HG02885 (cell line): ENCODE results near the gene CNKSR1.

ENCODE experiments used
- ATAC-seq: cut with Tn5 transposase; IDR thresholded peaks from one replicate; pipeline ENCODE4 v1.9.1; 2021; ENCODE audit warnings: mild to moderate bottlenecking; ENCODE audit not compliant: unreplicated experiment, poor library complexity

Gene CNKSR1

DNA sequence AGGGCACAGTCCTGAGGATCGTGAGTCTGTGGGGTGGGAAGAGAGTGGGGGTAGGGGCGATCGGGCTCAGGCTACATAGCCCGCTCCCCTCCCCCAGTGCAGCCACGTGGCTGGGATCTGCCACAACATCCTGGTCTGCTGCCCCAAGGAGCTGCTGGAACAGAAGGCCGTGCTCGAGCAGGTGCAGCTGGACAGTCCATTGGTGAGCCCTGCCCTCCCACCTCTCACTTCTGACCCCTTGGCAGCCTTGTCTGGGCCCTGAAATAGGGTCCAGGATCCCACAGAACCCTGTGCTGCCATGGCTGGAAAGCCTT lies 5.0 kb downstream of the CNKSR1 start:
- ATAC-seq, result no peak

DNA sequence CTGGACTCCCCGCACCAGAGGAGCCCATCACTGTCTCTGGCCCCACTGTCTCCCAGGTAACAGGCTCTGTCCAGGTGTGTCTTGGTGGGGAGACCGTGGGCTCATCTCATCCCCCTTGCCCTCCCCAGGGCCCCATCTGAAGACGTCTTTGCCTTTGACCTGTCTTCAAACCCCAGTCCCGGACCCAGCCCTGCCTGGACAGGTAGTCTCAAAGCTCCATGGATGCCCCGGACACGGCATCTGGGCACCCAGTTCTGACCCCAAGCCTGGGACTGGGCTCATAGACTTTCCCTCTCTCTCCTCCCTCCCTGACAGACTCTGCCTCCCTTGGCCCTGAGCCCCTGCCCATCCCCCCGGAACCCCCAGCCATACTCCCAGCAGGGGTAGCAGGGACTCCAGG lies 6.8 kb downstream of the CNKSR1 start:
- ATAC-seq, result no peak

DNA sequence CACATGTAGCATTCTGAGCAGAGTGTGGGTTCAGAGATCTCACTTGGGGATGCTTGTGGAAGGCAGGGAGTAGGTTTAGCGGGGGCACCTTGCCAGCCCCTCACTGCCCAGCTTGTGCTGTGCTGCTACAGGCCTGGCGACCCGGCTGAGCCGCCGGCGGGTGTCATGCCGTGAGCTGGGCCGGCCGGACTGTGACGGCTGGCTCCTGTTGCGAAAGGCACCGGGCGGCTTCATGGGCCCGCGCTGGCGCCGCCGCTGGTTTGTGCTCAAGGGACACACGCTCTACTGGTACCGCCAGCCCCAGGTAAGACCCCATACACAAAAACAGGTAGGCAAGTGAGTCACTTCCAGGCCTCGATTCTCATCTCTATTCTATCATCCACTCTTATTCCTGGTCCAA lies 7.6 kb downstream of the CNKSR1 start:
- ATAC-seq, result no peak

DNA sequence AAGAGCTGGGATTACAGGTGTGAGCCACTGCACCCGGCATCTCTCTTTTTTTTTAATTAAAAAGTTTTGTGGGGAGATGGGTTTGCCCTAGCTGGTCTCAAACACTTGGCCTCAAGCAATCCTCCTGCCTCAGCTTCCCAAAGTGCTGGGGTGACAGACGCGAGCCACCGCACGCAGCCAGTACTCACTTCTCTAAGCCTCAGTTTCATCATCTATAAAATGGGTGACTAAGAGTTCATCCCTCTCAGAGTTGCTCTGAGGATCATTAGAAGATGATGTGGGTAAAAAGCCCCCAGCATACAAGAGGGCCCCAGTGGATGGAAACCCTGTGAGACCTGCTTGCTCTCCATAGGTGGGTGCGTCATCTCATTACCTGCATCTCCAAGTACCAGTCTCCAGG lies 10.6 kb downstream of the CNKSR1 start:
- no peak for ATAC-seq

DNA sequence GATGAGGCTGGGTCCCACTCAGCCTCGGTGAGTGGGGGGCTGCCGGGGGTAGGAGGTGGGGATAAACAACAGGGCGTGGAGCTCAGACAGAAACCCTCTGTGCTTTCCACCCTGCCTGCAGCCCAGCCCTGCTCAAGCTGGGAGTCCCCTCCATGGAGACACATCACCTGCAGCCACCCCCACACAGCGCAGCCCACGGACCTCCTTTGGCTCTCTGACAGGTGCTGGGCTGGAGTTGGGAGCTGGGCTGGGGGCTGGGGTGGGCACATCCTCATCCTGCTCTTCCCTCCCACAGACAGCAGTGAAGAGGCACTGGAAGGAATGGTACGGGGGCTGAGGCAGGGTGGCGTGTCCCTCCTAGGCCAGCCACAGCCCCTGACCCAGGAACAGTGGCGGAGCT lies 11.2 kb downstream of the CNKSR1 start:
- no peak for ATAC-seq

DNA sequence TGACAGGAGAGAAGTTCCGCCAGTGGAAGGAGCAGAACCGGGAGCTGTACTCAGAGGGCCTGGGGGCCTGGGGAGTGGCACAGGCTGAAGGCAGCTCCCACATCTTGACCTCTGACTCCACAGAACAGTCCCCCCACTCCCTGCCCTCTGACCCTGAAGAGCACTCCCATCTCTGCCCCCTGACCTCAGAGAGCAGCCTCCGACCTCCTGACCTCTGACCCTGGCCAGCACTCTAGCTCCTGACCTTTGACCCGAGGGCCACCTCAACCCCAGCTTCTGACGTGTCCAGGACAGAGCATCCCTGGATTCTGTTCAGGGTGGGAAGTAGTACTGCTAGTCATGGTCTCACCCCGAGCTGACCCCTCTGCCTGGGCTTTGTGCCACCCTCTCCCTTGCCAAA lies 12.0 kb downstream of the CNKSR1 start:
- no peak for ATAC-seq

DNA sequence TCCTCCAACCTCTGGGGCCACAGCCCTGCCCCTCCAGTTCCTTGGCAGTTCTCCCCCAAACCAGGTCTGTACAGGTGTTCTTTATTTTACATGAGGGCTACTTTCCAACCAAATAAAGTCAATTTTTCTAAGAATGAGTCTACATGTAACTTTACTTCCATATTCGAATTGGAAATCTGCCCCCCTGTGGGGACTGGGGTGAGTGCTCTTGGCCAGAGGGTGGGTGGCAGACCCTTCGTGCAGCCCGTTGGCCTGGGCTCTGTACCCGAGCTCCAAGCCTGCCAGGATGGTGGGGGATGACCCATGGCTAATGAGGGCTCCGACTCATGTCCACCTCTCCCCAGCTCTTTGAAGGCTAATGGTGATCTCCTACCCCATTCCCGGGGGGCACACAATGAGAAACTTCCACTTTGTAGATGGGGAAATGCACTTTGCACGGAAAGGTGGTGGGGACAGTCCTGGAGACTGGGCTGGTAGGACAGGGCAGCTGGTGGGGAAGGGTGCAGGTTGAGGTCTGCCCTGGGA lies 12.5 kb downstream of the CNKSR1 start:
- no peak for ATAC-seq

DNA sequence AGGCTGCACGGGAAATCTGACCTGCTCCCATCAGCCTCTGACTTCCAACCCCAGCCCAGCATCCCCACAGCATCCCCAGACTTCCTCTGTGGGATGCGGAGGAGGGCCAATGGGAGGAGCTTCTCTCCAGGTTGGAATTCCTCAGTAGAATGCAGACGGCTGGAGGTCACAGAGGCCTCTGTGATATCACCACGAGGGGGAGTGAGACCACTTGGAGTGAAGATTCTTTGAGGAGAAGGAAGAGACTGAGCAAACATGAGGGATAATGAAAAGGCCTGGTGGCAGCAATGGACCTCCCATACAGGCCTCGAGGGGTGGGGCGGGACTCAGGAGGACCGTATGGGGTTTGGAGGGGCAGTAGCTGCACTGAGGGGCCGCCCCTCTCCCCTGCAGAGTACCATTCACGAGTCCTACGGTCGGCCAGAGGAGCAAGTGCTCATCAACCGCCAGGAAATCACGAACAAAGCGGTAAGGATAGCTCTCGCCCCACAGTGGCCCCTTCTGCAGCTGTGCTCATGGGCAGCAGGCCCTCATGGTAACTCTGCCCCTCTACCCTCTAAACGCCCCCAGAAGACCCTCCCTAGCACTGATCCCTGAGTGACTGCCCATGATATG lies 13.2 kb downstream of the CNKSR1 start, which contains the start of gene CATSPER4:
CATSPER4 (plus strand) TSS at position 230 of the 615 bp plus-strand sequence; CDS start at position 256, 26 bp downstream.
- no peak for ATAC-seq

DNA sequence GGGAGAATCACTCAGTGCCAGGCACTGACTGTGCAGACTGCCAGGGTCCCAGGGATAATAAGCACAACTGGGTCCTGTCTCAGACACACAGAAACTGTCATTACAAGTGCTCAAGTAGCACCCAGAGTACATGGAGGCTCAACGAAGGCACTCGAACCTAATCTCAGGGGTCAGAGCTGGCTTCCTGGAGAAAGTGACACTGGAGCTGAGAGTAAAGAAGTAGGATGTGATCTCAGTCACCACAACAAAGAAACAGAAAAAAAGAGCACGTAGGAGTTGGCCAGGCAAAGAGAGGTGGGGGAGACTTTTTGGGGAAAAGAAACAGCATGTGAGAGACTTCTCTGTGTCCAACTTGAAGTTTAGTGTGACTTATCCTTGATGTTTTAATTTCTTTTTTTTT lies 14.4 kb downstream of the CNKSR1 start:
- no peak for ATAC-seq

DNA sequence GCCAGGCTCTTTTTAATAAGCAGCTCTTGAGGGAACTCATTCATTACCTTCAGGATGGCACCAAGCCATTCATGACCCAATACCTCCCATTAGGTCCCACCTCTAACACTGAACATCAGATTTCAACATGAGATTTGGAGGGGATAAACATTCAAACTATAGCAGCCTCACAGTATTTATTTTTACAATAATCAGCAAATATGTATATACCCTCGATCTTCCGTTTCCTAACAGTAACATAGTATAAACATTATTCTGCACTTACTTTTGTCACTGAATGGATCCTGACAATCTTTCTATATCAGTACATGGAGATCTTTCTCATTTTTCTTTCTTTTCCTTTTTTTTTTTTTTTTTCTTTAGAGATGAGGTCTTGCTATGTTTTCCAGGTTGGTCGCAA lies 18.5 kb downstream of the CNKSR1 start:
- ATAC-seq, result no peak

DNA sequence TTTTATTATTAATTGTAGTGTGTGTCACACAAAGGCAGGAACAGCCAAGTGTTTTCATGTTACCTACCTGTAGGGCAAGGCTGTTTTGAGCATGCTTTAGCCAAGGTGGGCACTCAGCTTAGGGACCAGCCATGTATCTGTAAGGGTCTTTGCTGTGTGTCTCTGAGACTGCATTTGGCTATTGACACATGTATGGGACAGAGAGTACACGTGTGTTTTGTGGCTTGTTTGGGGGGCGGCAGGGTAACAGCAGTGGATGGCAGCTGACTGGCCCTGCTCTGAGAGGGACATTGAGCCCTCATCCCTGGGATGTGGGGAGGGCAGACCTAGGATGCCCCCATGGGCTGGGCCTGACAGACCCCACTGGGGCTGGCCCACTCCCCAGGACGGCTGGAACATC lies 20.0 kb downstream of the CNKSR1 start:
- no peak for ATAC-seq

DNA sequence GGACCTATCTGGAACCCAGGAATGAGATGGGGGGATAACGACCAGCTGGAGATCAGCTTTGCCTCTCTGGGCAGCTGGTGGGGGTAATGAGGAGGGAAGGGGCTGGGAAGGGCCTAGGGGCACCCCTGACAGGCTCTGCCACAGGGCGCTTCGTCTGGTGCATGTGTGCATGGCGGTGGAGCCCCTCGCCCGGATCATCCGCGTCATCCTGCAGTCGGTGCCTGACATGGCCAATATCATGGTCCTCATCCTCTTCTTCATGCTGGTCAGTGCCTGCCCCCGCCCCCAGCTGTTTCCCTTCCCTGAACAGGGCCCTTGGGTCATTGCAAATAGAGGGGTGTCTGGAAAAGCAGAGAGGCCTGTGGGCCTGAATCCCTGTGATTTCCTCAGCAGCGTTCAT lies 20.5 kb downstream of the CNKSR1 start:
- ATAC-seq, result no peak

DNA sequence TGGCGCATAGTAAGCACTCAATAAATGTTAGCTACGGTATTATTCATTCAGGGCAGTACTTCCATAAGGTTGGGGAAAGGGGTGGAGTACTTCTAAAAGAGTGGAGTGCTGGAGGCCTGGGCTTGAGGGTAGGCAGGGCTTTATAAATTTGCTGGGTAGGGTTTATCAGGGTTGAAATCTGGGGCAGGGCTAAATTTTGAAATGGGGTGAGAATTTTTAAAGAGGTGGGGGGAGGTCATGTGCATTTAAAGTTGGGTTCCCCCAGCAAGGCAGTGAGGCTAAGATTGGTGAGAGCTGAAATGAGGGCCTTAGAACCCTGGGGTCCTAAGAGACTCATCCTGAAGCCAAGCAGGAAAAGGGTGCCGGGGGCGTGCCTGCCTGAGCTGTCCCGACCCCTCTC lies 23.1 kb downstream of the CNKSR1 start:
- no peak for ATAC-seq

DNA sequence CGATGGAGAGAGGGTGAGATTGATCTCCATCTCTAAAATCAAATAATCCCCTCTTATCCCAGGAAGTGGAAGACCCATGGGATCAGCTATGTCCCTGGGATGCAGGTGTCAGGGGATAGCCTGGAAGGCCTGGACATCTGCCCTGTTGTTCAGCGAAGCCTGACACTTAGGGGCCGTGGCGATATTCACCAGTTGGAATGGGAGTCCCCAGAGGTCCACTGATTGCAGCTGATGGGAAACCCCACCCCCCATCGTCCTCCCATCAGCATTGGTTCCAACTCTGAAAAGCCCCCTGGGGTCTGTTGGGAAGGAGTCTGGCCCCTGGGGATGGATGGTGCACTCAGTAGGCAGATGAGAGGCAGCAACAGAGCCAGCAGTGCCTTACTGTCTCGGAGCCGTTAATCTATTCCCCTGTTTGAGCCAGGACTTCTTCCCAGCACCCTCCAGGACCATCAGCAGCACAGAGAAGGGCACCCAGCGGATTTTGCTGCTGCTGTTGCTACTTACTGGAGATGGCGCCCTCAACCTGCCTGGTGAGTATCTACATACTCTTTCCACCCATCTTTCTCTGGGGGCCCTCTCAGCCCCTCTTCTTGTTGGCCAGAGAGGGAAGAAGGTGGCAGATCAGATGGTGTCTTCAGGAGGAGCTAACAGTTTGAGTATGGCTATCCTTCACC lies 26.5 kb downstream of the CNKSR1 start:
- no peak for ATAC-seq

DNA sequence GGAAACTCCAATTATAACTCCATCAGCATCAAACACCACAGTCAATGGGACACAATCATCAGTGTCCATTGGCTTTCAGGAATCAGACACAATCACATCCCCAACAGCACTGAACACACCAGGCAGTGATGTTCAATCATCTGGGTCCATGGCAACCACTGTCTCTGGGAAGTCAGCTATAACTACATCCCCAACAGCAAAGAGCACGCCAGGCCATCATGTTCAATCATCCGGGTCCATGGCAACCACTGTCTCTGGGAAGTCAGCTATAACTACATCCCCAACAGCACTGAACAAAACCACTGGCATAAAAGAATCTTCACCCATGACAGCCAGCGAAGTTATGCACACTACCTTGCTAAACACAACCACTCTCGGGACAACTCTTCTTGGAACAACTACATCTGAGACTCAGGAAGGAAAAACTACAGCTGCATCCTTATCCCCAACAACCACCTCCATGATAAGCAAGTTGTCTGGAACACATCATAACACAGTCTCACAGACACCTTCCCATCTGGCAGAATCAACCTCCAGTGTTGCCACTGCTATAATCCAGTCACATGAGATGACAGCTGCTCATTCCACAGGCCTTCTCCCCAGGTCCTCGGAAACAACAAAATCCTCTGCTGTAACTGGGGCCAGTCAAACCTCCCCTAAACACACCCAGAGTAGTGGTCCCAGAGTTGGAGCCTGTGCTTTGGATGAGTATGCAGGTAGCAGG lies 33.0 kb downstream of the CNKSR1 start:
- no peak for ATAC-seq

DNA sequence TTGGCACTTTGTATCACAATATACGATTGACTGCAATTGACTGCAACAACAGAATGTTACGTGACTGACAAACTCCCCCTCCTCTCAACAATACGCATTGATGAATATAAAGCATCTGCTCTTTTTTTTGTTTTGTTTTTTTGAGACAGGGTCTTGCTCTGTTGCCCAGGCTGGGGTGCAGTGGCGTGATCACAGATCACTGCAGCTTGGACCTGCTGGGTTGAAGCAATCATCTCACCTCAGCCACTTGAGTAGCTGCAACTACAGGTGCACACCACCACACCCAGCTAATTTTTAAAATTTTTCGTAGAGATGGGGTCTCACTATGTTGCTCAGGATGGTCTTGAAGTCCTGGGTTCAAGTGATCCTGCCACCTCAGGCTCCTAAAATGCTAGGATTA lies 35.4 kb downstream of the CNKSR1 start:
- no peak for ATAC-seq

DNA sequence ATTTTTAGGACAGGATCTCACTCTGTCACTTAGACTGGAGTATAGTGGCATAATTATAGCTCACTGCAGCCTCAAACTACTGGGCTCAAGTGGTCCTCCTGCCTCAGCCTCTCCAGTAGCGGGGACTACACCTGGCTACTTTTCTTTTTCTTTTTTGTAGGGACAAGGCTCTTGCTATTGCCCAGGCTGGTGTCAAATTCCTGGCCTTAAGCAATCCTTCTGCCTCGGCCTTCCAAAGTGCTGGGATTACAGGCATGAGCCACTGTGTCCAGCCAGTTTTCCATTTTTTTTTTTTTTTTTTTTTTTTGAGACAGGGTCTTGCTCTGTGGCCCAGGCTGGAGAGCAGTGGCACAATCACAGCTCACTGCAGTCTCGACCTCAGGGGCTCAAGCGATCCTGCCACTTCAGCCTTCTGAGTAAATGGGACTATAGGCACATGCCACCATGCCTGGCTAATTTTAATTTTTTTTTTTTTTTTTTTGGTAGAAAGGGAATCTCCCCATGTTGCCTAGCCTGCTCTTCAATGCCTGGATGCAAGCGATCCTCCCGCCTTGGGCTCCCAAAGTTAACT lies 36.1 kb downstream of the CNKSR1 start:
- ATAC-seq, result no peak

DNA sequence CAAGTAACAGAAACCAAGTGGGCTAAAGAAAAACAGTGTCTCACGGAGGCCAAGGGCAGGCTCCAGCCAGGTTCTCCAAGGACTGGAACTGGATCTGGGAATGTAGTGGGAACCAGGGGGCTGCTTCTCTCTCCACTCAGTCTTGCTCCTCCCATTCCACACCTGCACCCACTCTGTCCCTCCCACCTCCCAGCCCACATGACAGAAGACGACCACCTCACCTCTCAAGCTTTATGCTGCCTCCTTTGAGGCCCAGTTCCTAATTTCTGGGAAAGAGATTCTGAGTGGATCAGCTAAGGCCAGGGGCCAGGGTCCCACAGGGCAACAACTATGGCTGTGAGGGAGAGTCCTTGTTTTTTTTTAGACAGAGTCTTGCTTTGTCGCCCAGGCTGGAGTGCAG lies 38.0 kb downstream of the CNKSR1 start:
- no peak for ATAC-seq

DNA sequence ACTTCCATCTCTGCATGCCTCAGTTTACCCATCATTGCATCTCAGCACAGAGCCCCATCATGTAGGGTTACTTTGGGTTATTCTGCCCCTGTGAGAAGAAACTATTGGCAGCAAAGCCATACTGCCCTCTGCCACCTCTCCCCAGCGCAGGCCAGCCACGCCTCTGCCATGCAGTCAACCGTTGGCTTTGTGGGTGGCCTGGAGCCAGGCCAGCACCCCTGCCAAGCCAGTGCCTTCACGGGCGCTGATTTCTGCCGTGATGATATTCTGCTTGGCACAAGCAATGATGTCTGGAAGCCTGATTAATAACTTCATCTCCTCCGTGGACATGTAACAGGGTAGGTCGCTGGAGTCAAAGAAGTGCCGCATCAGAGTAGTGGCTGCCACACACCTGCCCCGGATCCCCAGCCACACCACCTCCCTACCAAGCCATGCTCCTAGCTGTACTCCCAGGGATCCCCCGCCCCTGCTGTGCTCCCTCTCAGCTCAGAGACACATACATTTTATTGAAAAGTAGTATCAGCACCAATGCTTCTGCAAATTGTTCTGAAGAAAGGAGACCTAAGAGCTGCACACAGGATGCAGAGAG lies 41.7 kb downstream of the CNKSR1 start:
- no peak for ATAC-seq

DNA sequence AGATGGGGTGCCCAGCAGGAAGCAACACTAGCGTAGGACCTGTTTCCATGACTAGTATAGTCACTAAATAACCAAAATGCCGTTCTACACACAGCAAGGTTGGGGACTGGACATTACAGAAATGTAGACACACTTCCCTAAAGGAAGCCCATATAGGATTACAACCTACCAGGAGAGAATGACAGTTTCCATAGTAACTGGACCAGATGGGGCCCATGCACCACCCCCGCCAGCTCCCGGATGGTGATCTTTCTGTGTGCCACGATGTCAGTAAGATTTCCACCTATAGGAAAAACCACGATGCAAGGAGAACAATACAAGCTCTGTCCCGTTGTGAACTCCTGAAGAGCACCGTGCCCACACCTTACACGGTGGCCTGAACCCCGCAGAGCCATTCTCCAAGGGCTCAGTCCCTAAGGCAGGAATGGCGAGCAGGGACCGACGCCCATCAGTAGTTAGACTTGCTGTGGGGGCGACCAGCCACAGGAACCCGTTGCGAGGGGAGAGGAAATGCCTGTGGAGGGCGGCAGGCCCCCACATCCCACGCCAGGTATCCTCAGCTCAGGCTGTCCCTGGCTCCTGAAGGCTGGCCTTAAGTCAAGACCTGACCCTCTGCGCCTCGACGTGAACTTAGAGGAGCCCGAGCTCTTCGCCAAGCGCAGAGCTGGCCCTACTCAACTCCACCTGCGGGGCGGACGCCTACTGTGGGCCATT lies 43.1 kb downstream of the CNKSR1 start:
- ATAC-seq, result no peak
